Measurements from ENCODE around the gene THAP7.
"Not testable (repeated sequence)": the region's sequence is repeated elsewhere in the genome, so short reads cannot be mapped to it uniquely, and the experiment has no call there.

Gene THAP7

GRCh38 chr22:20978419-20978818, 23.5 kb downstream of the THAP7 start:
- no peak for DNase-seq (ENCODE audit: low spot score)

GRCh38 chr22:20977516-20978170, 24.3 kb downstream of the THAP7 start:
- no peak for DNase-seq (ENCODE audit: low spot score)

GRCh38 chr22:20977019-20977418, 24.9 kb downstream of the THAP7 start:
- no peak for DNase-seq (ENCODE audit: low spot score)

GRCh38 chr22:20976291-20976877, 25.5 kb downstream of the THAP7 start:
- DNase-seq (ENCODE audit: low spot score) = no peak

- no peak for DNase-seq (ENCODE audit: low spot score)
These were observed 26.2 kb downstream of the THAP7 start for GRCh38 chr22:20975541-20976290.

- DNase-seq (ENCODE audit: low spot score) = no peak
These were observed 27.5 kb downstream of the THAP7 start for GRCh38 chr22:20974336-20974955.

- no peak for DNase-seq (ENCODE audit: low spot score)
These were observed 28.2 kb downstream of the THAP7 start for GRCh38 chr22:20973634-20974286.

- no peak for DNase-seq (ENCODE audit: low spot score)
These were observed 28.9 kb downstream of the THAP7 start for GRCh38 chr22:20972933-20973577.

GRCh38 chr22:20972014-20972694, 29.8 kb downstream of the THAP7 start:
- DNase-seq (ENCODE audit: low spot score) = not testable (repeated sequence)

- no peak for DNase-seq (ENCODE audit: low spot score)
These were observed 30.8 kb downstream of the THAP7 start for GRCh38 chr22:20970939-20971657.

- DNase-seq (ENCODE audit: low spot score) = peak; percentile 45
These were observed 33.5 kb downstream of the THAP7 start for GRCh38 chr22:20968281-20968977.

GRCh38 chr22:20967697-20968211, 34.2 kb downstream of the THAP7 start:
- no peak for DNase-seq (ENCODE audit: low spot score)

GRCh38 chr22:20966883-20967696, 34.8 kb downstream of the THAP7 start, which contains the start of gene AIFM3:
Gene AIFM3, plus strand, starts transcription at chr22:20967255. Its CDS starts 690 bp downstream, at chr22:20967945.
- DNase-seq (ENCODE audit: low spot score) = no peak

GRCh38 chr22:20965888-20966855, 35.7 kb downstream of the THAP7 start:
- DNase-seq (ENCODE audit: low spot score) = no peak

GRCh38 chr22:20965104-20965887, 36.6 kb downstream of the THAP7 start:
- DNase-seq (ENCODE audit: low spot score) = no peak

- DNase-seq (ENCODE audit: low spot score) = no peak
These were observed 37.2 kb downstream of the THAP7 start for GRCh38 chr22:20964799-20965103.
